ENCODE data around the gene OAF.

- TF ChIP-seq CTCF (IDR thresholded peaks at IDR 0.05) (no peak), POLR2AphosphoS5 (IDR thresholded peaks at IDR 0.05) (peak; percentile 11)
These were observed 26.4 kb upstream of the OAF start for GRCh38 chr11:120184371-120184945.
